Stimulated activated CD8-positive, alpha-beta memory T cell treated with anti-CD3 and anti-CD28 coated beads, Interleukin-2, amount 100 ng/mL, for 48 hours (primary cell): ENCODE data around the gene SHC2.

Experiments used
- DNase-seq, 2 donors: peaks; one replicate each; pipeline ENCODE4 v3.0.0-alpha.2; 2020; ENCODE audit warnings: low read depth in 2 of 2

SHC2 gene

DNA sequence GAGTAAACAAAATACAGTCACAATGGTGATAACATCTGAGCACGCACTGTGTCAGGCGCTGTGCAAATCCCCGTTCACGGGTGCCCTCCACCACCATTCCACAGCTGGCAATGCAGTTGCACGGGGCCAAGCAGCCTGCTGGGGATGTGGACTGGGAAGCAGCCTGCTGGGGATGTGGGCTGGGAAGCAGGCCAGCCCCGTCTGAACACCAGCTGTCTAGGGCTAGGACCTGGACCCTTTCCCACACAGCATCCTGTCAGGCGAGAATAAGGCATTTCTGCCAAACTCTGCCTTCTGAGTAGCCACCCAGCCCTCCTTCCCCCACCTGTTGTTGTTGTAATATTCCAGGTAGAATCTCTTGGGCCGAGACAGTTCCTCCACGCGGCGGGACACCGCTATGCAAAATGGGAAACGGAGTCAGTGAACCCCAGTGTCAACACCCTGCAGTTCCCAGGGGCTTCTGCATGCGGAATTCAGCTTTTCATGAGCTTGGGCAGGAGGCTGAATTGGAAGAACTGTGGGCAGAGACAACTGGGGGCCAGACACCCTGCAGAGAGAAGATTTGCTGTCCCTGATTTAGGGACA, 88.4 kb downstream of the SHC2 start:
- DNase-seq = no peak

DNA sequence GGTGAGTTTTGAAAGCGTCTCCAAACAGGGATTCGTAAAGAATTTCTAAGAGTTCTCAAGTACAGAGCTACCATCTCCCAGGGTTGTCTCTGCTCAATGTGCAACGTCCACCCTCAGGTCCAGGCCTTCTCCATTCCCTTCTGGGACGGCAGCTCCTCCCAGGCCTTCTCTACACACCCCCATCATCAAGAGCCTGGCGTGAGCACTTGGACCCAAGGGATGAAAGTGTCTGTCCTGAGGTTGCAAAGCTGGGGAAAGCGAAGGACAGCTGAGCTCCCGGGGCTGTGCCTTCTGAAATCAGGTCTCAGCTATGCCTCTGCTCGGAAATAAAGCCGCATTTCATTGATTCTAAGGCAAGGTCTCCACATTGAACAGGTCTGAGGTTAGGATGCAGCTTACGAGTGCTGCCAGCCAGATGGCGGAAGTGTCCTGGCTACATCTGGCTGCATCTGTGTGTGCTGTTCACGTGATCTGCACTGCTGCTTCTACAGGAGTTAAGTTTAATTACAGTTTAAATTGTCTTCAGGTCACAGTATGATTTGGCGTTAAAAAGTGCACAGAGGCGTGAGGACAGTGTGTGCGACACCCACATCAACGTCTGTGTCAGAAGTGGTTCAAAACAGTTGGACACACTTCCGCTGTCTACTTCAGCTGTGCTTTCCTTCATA, 89.2 kb downstream of the SHC2 start:
- no peak for DNase-seq

DNA sequence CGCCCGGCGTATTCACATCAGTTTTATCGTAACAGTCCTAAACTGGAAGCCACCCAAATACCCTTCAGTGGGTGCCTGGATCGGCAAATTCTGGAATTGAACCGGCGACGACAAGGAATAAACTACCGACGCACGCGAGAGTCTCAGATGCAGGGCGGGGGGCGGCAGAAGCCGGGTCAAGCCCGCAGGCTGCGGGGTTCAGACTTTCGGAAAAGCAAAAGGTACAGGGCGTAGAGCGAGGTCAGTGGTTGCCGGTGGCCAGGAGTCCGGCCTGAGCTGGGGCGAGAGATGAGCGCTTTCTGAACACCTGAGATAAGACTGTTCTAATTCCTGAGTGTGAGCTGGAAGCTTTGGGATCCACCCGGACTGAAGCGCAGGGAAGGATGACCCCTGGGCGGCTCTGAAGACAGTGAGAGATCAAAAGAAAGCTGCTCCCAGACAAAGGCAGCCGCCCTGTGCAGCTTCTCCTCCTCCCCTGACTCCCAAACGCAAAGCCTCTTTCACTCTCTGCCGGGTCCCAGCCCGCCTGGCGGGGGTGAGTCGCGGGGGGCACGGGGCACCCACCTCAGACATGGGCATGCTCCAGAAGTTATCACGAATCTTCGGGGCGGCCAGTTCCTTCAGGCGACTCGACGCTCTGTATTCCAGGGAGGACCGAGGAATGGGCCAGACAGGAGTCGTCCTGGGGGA, 90.0 kb downstream of the SHC2 start:
- no peak for DNase-seq

DNA sequence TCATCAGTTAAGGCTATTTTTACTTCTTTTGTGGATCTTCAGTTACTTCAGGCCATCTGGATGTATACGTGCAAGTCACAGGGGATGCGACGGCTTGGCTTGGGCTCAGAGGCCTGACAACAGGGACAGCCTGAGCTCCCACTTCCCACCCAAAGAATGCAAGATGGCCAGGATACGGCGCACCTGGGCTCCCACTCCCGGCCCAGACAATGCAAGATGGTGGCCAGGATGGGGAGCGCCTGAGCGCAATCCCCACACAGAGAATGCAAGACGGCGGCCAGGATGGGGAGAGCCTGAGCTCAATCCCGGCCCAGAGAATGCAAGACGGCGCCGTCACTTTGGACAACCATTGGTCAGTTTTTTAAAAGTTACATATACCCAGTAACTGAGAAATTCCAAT, 91.0 kb downstream of the SHC2 start:
- no peak for DNase-seq

DNA sequence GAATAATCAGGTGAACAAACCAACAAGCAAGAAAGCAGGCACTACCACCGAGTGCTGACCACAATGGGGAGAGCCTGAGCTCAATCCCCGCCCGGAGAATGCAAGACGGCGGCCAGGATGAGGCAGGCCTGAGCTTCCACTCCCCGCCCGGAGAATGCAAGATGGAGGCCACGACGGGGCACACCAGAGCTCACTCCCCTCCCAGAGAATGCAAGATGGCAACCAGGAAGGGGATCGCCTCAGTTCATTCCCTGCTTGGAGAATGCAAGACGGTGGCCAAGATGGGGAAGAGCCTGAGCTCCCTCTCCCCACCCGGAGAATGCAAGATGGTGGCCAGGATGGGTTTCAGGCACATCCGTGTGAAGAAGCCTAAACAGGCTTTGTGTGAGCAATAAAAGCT, 91.6 kb downstream of the SHC2 start:
- DNase-seq = no peak

DNA sequence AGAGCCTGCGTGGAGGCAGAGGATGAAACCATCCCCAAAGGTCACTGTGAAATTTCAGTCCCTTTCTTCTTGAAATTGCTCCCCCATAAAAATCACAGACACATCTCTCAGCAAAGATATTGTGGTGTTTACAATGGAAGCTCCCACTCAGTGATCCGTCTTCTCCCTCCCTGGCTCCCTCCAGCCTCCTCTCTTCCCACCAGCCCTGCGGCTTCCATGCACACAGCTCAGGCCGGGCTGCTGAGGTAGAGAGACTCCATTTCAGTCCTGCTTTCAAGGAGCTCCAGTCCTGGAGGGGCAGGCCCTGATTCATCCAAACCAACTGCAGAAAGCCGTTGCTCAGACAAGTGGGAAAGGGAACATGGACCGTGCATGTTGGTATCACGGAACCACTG, 92.2 kb downstream of the SHC2 start:
- DNase-seq = no peak

DNA sequence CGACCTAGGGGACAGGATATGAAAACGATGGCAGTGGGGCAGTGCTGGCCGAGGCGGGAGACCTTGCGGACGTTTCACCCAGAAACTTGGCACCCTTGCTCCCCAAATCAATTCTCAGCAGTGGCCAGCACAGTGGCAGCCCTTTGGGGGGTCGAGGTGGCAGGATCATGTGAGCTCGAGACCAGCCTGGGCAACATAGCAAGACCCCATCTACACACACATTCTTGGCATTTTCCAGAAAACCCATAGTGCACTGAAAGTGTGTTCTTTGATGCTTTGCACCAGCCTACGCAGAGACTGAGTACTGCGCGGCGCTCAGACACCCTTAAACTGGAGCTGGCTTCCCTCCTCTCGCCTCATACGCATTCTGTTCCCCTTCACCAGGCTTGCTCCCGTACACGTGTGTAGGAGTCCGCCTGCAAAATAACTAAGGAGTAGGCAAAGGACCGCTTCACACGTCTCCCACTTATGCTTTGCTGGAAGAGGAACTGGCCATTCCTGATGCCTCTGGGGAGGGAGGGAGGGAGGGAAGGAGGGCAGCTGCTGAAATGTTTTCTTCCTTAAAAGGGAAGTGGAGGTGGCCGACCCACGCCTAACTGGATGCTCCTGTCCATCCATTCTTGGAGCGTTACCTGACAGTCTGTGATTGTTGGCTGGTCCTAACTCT, 92.7 kb downstream of the SHC2 start:
- DNase-seq = no peak

DNA sequence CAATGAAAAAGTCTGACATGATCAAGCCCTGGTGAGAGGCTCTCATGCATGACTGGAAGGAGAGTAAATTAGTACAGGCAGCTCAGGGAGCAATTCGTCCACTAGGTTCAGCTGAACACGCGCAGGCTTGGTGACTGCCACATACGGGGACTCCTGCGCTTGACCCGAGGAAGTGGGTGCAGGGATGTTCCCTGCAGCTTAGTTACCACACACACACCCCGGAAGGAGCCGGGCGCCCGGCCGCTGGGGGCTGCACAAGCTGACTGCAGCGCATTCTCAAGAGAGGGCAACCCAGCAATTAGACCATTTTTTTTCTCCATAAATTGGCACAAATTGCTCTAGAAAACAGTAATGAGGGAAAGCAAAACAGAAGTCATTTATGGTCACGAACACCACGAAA, 93.3 kb downstream of the SHC2 start:
- no peak for DNase-seq

DNA sequence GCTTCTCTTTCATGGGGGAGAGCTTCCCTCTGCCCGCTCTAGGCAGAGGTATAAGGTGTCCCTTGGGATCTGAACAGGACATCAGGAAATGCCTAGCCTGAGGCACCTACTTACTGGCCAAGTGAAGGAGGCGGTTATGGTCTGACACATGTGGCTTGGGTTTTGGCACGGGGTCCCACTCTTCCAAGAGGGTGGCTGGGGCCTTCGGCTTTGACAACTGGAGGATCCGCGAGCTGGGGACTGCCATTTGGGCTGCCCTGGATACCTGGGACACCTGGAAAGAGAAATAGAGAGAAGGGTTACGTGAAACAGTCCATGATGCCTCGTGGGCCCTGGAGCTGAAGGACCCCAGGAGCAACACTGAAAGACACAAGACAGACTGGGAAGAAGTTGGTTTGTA, 93.9 kb downstream of the SHC2 start:
- DNase-seq = no peak
